ENCODE measurements around the gene LRIG2.
"Not testable (repeated sequence)": the region's sequence is repeated elsewhere in the genome, so short reads cannot be mapped to it uniquely, and the experiment has no call there.

Gene LRIG2, protein sequence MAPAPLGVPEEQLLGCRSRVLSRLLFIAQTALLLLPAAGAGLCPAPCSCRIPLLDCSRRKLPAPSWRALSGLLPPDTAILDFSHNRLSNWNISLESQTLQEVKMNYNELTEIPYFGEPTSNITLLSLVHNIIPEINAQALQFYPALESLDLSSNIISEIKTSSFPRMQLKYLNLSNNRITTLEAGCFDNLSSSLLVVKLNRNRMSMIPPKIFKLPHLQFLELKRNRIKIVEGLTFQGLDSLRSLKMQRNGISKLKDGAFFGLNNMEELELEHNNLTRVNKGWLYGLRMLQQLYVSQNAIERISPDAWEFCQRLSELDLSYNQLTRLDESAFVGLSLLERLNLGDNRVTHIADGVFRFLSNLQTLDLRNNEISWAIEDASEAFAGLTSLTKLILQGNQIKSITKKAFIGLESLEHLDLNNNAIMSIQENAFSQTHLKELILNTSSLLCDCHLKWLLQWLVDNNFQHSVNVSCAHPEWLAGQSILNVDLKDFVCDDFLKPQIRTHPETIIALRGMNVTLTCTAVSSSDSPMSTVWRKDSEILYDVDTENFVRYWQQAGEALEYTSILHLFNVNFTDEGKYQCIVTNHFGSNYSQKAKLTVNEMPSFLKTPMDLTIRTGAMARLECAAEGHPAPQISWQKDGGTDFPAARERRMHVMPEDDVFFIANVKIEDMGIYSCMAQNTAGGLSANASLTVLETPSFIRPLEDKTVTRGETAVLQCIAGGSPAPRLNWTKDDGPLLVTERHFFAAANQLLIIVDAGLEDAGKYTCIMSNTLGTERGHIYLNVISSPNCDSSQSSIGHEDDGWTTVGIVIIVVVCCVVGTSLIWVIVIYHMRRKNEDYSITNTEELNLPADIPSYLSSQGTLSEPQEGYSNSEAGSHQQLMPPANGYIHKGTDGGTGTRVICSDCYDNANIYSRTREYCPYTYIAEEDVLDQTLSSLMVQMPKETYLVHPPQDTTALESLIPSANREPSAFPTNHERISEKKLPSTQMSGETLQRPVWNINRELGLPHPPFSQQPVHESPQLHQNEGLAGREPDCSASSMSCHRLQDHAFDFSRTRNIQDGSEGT

DNA sequence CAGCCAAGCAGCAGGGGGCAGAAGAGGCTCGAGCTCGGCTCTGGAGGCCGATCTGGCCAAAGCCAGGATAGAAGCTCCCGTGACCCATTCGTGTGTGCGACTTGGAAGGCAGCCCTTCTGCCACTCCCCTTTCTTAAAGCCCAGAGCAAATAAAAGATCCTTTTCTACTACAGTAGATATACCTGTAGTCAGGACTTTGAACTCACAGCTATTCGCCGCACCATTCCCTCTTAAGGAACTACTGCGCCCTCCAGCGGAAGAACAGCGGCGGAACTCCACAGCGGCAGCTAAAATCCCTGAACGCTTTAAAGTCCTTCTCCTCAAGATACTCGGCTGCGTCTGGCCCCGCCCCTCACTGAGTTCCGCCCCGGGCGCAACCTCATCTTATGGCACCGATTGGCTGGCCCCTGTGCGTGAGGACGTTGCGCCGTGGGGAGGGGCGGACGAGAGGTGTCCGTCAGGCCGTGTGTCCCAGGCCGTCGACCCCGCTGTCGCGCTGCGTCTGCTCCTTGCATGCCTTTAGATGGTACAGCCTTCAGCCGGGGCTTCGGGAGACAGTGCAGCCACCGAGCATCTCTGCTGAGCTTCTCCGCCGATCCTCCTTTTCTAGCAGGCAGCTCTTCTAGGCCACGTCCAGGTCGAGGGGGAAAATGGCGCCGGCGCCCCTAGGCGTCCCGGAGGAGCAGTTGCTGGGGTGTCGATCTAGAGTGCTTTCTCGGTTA is at the start of gene LRIG2:
Gene LRIG2 (plus strand): TSS at position 442 of the 722 bp plus-strand sequence. CDS start 209 bp downstream, at position 651.
- peak; percentile 98 for DNase-seq

DNA sequence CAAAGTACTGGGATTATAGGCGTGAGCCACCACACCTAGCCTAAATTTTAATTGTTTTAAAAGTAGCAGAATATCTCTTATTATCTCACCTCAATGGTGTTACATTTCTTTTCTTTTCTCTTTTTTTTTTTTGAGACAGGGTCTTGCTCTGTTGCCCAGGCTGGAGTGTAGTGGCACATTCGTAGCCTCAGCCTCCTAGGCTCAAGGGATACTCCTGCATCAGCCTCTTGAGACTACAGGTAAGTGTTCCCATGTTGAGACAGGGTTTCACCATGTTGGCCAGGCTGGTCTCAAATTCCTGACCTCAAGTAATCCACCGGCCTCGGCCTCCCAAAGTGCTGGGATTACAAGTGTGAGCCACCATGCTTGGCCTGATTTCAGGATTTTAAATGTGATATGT is 49.7 kb upstream of the LRIG2 start:
- DNase-seq = not testable (repeated sequence)

DNA sequence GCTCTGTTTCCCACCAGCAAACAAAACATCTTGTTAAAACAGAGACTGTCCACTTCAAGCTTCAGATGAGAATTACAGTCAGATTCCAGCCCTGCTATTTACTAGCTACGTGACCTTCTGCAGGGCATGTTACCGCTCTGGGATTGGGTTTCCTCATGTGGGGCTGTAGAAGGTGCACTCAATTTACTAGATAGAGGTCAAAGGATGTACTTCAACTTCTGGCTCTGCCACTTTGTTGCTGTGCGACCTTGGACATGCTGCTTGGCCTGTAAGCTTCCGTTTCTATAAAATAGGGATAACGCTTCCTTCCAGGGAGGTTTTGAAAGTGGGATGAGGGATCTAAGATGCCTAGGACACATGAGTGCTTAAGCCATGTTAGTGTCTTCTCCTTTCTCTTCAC is 46.0 kb upstream of the LRIG2 start:
- DNase-seq = no peak

DNA sequence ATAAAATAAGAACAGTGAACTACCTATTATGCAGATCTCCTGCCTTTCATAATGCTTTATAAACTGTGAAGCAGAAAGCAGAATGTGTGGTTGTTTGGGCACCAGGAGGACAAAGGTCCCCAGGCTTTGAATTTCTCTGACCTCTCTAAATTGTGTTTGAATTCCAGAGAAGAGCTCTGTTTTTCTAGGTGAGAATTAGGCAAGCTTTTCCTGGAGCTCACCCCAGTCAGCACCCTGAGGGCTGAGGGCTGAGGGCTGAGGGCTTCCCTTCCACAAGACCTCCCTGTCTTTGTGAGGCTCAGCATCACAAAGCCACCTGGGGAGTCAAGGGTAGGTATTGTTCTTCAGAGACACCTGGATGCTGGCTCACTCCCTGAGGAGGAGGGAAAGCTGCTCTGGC is 45.5 kb upstream of the LRIG2 start:
- no peak for DNase-seq

DNA sequence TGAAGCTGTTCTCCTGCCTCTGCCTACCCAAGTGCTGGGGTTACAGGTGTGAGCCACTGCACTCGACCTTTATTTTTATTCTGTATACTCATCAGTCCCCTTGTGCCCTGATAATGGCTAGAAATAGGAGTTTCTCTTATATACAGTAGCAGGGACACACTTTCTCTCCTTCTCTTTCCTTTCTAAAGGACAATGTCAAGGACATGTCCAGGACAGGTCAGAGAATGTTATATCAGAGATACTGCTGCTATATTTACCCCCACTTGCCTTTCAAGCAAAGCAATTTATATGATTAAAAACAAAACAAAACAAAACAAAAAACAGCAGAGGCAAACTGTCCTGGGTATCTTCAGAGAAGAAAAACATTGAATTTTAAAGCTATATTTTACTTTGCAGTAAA is 43.2 kb upstream of the LRIG2 start:
- no peak for DNase-seq

DNA sequence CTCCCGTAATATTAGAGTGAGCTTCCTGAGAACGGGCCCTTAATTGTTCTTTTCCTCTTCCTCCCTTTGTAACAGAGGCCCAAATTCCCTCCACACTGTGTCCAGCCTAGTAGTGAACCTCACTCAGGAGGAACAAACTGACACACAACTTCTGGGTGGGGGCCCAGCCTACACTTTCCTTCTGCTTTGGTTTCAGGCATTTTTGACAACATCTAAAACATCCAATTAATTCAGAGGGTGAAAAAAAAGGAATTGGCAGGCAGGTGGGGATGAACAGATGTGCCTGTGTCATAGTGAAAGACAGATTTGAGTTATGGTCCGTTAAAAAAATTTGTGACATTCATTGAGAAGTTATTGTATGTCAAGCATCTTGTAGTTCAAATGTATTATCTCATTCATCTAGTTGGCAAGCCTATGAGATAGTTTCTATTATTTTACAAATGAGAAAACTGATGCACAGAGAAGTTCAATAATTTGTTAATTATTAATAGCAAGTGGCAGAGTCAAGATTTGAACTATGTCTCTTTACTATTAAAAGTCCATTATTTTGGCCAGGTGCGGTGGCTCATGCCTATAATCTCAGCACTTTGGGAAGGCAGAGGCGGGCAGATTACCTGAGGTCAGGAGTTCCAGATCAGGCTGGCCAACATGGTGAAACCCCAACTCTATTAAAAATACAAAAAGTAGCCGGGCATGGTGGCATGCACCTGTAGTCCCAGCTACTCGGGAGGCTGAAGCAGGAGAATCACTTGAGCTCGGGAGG is 41.6 kb upstream of the LRIG2 start:
- DNase-seq = no peak

DNA sequence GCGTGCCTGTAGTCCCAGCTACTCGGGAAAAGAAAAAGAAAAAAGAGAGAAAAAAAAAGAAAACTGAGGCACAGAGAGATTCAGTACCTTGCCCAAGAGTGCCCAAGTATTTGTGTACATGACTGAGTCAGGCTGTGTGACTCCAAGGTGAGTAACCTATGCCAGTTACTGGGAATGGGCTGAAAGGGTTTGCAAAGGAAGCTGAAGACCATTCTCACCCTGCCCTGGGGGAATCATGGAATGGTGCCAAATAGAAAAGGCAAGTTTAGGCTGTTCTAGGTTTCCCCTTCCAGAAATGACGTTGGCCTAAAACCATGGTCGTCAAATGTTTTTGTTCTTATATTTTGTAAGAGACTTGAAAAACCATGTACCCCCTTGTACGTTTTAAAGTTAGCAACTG is 37.9 kb upstream of the LRIG2 start:
- no peak for DNase-seq

GRCh38 chr1:113036639-113037321 is 36.2 kb upstream of the LRIG2 start:
- peak; percentile 10 for DNase-seq

- no peak for DNase-seq
These were observed 33.0 kb upstream of the LRIG2 start for GRCh38 chr1:113040041-113040440.

DNA sequence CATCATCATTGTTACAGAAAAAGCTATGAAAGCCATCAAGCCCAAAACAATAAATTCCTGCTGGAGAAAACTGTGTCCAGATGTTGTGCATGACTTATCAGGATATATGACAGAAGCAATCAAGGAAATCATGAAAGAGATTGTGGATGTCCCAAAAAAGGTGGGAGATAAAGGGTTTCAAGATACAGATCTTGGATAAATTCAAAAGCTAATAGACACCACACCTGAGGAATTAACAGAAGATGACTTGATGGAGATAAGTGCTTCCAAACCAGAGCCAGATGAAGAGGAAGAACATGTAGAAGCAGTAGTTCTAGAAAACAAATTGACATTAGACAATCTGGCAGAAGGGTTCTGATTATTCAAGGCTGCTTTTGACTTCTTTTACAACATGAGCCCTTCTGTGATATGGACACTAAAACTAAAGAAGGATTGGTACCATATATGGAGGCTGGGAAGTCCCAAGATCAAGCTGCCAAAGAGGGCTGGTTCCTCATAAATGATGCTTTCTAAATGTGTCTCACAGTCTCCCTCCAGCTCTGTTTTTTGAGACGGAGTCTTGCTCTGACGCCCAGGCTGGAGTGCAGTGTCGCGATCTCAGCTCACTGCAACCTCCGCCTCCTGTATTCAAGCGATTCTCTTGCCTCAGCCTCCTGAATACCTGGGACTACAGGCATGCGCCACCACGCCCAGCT is 32.1 kb upstream of the LRIG2 start:
- DNase-seq = no peak

- DNase-seq = no peak
These were observed 31.3 kb upstream of the LRIG2 start for GRCh38 chr1:113041569-113042284.

DNA sequence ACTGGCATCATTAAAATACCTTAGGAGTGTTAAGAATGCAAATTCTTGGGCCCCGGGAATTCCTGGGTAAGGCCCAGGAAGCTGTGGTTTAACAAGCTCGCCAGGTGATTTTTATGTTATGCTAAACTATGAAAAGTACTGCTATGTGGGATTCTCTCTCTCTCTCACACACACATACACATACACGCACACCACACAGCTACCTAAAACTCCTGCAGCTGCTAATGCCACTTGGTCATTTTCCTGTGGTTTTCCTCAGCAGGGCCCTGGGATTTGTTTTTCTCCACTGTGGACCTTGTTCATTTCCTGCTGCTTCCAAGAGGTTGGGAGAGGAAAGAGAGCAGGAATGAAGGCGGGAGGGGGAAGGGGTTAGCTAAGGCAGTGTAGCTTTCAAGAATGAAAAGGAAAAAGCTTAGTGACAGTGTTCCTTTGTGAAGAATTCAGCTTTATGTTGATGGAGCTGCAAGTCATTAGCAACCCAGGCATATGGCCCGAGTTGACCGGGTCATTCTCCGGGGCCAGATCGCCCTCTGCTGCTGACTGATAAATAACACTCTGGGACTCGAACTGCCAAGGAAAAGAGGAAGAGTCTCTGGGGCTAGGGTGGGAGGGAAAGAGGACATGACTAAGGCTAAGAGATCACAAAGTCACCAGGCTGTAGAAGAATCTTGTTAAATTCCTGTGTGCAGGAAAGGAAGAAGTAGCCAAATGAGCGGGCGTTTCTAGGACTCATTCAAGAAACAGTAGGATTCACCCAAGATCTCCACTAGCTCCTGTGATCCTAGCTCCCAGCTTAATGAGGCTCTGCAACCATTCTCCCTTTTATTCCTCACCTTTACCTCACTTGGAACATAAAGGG is 30.5 kb upstream of the LRIG2 start:
- peak; percentile 90 for DNase-seq

GRCh38 chr1:113043144-113043488 is 29.9 kb upstream of the LRIG2 start:
- not testable (repeated sequence) for DNase-seq

- DNase-seq = no peak
These were observed 26.4 kb upstream of the LRIG2 start for GRCh38 chr1:113046569-113046968.

DNA sequence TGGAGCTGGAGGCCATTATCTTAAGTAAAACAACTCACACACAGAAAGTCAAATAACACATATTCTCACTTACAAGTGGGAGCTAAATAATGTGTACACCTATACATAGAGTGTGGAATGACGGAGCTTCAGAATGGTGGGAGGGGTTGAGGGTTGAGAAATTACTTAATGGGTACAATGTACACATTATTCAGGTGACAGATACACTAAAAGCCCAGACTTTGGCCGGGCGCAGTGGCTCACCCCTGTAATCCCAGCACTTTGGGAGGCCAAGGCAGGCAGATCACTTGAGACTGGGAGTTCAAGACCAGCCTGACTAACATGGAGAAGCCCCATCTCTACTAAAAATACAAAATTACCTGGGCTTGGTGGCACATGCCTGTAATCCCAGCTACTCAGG is 24.9 kb upstream of the LRIG2 start:
- DNase-seq = no peak

DNA sequence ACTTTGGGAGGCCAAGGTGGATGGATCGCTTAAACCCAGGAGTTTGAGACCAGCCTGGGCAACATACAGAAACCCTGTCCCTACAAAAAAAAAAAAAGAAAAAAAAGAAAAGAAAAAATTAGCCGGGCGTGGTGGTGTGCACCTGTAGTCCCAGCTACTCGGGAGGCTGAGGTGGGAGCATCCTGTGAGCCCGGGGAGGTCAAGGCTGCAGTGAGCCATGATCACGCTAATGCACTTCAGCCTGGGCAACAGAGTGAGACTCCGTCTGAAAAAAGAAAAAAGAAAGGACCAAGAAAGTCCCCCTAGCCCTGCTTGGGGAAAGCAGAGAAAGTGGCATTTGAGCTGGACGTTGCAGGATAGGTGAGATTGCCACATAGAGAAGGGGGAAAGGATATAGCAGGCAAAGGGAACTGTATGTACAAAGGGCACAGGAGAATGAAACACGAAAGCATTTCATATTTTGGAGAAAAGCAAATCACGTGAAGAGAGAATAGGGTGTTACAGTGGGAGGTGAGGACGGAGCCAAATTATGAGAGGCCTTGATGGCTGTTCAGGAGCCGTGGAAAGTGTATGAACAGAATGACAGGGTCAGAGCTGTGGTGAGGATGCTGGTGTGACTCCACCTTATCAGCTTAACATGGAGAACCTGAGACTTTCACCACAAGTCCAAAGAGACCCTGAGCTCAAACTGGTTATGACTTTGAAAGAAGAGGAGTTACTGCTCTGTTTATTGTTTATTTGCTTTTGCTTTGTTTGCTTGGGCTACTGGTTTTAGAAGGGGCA is 19.5 kb upstream of the LRIG2 start:
- no peak for DNase-seq

DNA sequence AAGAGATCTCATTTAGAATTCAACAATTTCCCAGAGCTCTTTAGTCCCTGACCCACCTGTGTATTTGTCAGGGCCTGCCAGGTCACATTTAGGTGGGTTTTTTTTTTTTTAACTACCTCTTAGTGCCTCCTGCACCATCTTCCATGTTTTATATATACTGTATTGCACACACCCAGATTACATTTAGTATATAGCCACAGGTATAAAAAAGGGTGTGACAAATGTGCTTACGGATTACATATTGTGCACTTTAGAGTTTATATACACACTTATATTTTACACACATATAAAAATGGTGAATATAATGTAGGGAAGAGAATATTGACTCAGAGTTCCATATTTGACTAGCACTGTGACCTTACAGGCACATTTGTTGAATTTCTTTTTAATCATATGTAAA is 17.4 kb upstream of the LRIG2 start:
- no peak for DNase-seq

DNA sequence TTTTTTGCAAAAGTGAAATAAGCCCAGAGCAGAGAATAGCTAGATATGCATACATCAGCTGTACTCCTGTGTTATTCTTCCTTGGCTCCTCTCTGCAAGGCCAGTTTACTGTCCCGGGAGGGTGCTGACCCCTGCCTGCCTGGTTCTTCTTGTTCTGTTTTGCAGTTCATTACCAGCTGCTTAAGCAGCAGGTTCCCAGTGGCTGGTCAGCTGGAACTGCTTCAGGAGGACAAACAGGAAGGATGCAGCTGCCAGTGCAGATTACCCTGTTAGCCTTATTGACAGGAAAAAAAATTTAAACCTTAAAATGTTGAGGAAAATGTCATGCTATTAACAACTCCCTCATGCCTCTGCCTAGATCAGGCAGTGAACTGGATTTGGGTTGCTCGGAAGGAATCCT is 16.0 kb upstream of the LRIG2 start:
- no peak for DNase-seq

Data from fibroblast of skin of right biceps (primary cell).